Measurements from ENCODE around the gene PIGT.

The PIGT gene

GRCh38 chr20:45440891-45441685 is 25.1 kb downstream of the PIGT start:
- TF ChIP-seq Cebpa-rat (IDR thresholded peaks at IDR 0.05): no peak
- no peak overlapping the region for H3K4me3 ChIP-seq
- H3K27me3 ChIP-seq: no peaks in the 10 kb centered on the region
- H3K9me3 ChIP-seq (replicated peaks in 1 of 11): no peaks in the 10 kb centered on the region
- H3K9ac ChIP-seq: no peak overlapping the region
- H3K4me1 ChIP-seq: peaks cover 0 to 29% (median 17%) of the 10 kb centered on the region in 10 experiments; a peak in 14 of 20 replicates
- H3K27ac ChIP-seq: no peak overlapping the region
- H3K4me2 ChIP-seq: peak overlapping the region in 3 of 11 experiments; percentile 0 to 48 (median 2); a peak in 4 of 22 replicates
- no peaks in the 10 kb centered on the region for H3K36me3 ChIP-seq
- H4K20me1 ChIP-seq: no peaks in the 10 kb centered on the region

GRCh38 chr20:45441746-45442145 is 25.8 kb downstream of the PIGT start:
- Histone ChIP-seq H3K9me3 (replicated peaks in 1 of 11) (no peaks in the 10 kb centered on the region), H3K4me3 (no peak overlapping the region), H3K27ac (no peak overlapping the region), H3K4me2 (no peak overlapping the region), H3K4me1 (peaks cover 0 to 22% (median 12%) of the 10 kb centered on the region in 10 experiments; a peak in 13 of 20 replicates), H3K27me3 (no peaks in the 10 kb centered on the region), H3K9ac (no peak overlapping the region), H3K36me3 (no peaks in the 10 kb centered on the region), H4K20me1 (no peaks in the 10 kb centered on the region)
- no peak for TF ChIP-seq Cebpa-rat (IDR thresholded peaks at IDR 0.05)

GRCh38 chr20:45444050-45444449 is 28.1 kb downstream of the PIGT start:
- H3K4me2 ChIP-seq: peak overlapping the region in 5 of 11 experiments; percentile 6 to 46 (median 29); a peak in 5 of 22 replicates
- no peaks in the 10 kb centered on the region for H3K36me3 ChIP-seq
- H3K9ac ChIP-seq: no peak overlapping the region
- no peaks in the 10 kb centered on the region for H4K20me1 ChIP-seq
- no peaks in the 10 kb centered on the region for H3K27me3 ChIP-seq
- peaks cover 0 to 20% (median 10%) of the 10 kb centered on the region in 10 experiments; a peak in 13 of 20 replicates for H3K4me1 ChIP-seq
- H3K4me3 ChIP-seq: no peak overlapping the region
- H3K9me3 ChIP-seq (replicated peaks in 1 of 11): no peaks in the 10 kb centered on the region
- TF ChIP-seq Cebpa-rat (IDR thresholded peaks at IDR 0.05): no peak
- no peak overlapping the region for H3K27ac ChIP-seq

GRCh38 chr20:45445805-45446562 is 30.0 kb downstream of the PIGT start:
- H3K27me3 ChIP-seq: no peaks in the 10 kb centered on the region
- 0 out of 22 replicates have a peak, but pooled peaks cover 0 to 4% (median 0%) of the 10 kb centered on the region in 11 experiments for H4K20me1 ChIP-seq
- no peaks in the 10 kb centered on the region for H3K9me3 ChIP-seq (replicated peaks in 1 of 11)
- H3K9ac ChIP-seq: no peak overlapping the region
- peaks cover 0 to 9% (median 5%) of the 10 kb centered on the region in 10 experiments; a peak in 8 of 20 replicates for H3K4me1 ChIP-seq
- H3K27ac ChIP-seq: no peak overlapping the region
- no peak for TF ChIP-seq Cebpa-rat (IDR thresholded peaks at IDR 0.05)
- no peak overlapping the region for H3K4me2 ChIP-seq
- no peak overlapping the region for H3K4me3 ChIP-seq
- H3K36me3 ChIP-seq: no peaks in the 10 kb centered on the region

- TF ChIP-seq Cebpa-rat (IDR thresholded peaks at IDR 0.05): no peak
- Histone ChIP-seq H3K27ac (no peak overlapping the region), H3K9ac (no peak overlapping the region), H3K4me3 (no peak overlapping the region), H3K27me3 (no peaks in the 10 kb centered on the region), H3K4me2 (no peak overlapping the region), H3K36me3 (no peaks in the 10 kb centered on the region), H3K4me1 (peaks cover 0 to 22% (median 15%) of the 10 kb centered on the region in 10 experiments; a peak in 15 of 20 replicates), H3K9me3 (replicated peaks in 1 of 11) (no peaks in the 10 kb centered on the region), H4K20me1 (peaks cover 0 to 4% (median 0%) of the 10 kb centered on the region in 11 experiments; a peak in 1 of 22 replicates)
Measured at GRCh38 chr20:45448270-45448669, 32.3 kb downstream of the PIGT start.

- Histone ChIP-seq H3K9ac (no peak overlapping the region), H3K27me3 (no peaks in the 10 kb centered on the region), H3K4me1 (peaks cover 0 to 22% (median 15%) of the 10 kb centered on the region in 10 experiments; a peak in 12 of 20 replicates), H3K4me2 (no peak overlapping the region), H4K20me1 (peaks cover 0 to 4% (median 0%) of the 10 kb centered on the region in 11 experiments; a peak in 1 of 22 replicates), H3K36me3 (no peaks in the 10 kb centered on the region), H3K27ac (no peak overlapping the region), H3K4me3 (no peak overlapping the region), H3K9me3 (replicated peaks in 1 of 11) (no peaks in the 10 kb centered on the region)
- TF ChIP-seq Cebpa-rat (IDR thresholded peaks at IDR 0.05): no peak
Measured at GRCh38 chr20:45449528-45449927, 33.6 kb downstream of the PIGT start.

GRCh38 chr20:45450097-45450818 is 34.3 kb downstream of the PIGT start:
- H3K9me3 ChIP-seq (replicated peaks in 1 of 11): no peaks in the 10 kb centered on the region
- peaks cover 0 to 22% (median 15%) of the 10 kb centered on the region in 10 experiments; a peak in 12 of 20 replicates for H3K4me1 ChIP-seq
- no peak overlapping the region for H3K4me3 ChIP-seq
- peaks cover 0 to 4% (median 0%) of the 10 kb centered on the region in 11 experiments; a peak in 1 of 22 replicates for H4K20me1 ChIP-seq
- no peak overlapping the region for H3K4me2 ChIP-seq
- no peak overlapping the region for H3K9ac ChIP-seq
- H3K27ac ChIP-seq: no peak overlapping the region
- no peaks in the 10 kb centered on the region for H3K36me3 ChIP-seq
- H3K27me3 ChIP-seq: no peaks in the 10 kb centered on the region
- TF ChIP-seq Cebpa-rat (IDR thresholded peaks at IDR 0.05): peak in 2 of 11 experiments; percentile 49 to 72; a peak in 4 of 22 replicates

GRCh38 chr20:45452238-45452637 is 36.3 kb downstream of the PIGT start:
- Histone ChIP-seq H3K9ac (no peak overlapping the region), H4K20me1 (peaks cover 0 to 4% (median 0%) of the 10 kb centered on the region in 11 experiments; a peak in 1 of 22 replicates), H3K4me3 (no peak overlapping the region), H3K4me2 (peak overlapping the region in 5 of 11 experiments; percentile 7 to 43 (median 34); a peak in 7 of 22 replicates), H3K27ac (no peak overlapping the region), H3K4me1 (peaks cover 0 to 22% (median 15%) of the 10 kb centered on the region in 10 experiments; a peak in 12 of 20 replicates), H3K9me3 (replicated peaks in 1 of 11) (no peaks in the 10 kb centered on the region), H3K27me3 (no peaks in the 10 kb centered on the region), H3K36me3 (no peaks in the 10 kb centered on the region)
- TF ChIP-seq Cebpa-rat (IDR thresholded peaks at IDR 0.05): no peak

All from BLaER1 treated with 17β-estradiol and CSF1 and Interleukin-3, amounts not matched to agents 10 nM and 100 nM (cell line).